Measurements from ENCODE around the gene P3H1. TPM values are rescaled to one million over a fixed set of nuclear protein-coding genes. Genes with fewer than 3 reads are reported as not detected.

P3H1 gene
- total and polyA plus RNA-seq, 2 donors (not counting 1 experiment from before 2014, with no cell fraction given) = 42.2 to 51.3 TPM

- Mint-ChIP-seq H3K27me3 (no peaks in the 10 kb centered on the region), H3K27ac (no peak overlapping the region), H3K4me3 (no peak overlapping the region), H3K9me3 (ENCODE audit: insufficient read depth) (no peaks in the 10 kb centered on the region), H3K4me1 (no peaks in the 10 kb centered on the region)
- 100% methylated on average over 2 of the region's 2 CpGs for WGBS (ENCODE audit: insufficient coverage)
- TF ChIP-seq CTCF (IDR thresholded peaks at IDR 0.05) (no peak), EZH2 (IDR thresholded peaks at IDR 0.05; ENCODE audit: borderline replicate concordance, insufficient read depth, low read depth, low read length, poor library complexity, severe bottlenecking) (no peak)
- no peak for DNase-seq
- H3K27me3 ChIP-seq (replicated peaks in 1 of 4; ENCODE audit: control extremely low read depth in 1 of 4, control insufficient read depth in 3 of 4, insufficient read depth in 4 of 4, low read length in 3 of 4) = no peaks in the 10 kb centered on the region
- ChIA-PET CTCF (interaction anchor here (1.5 kb wide), 1 partner anchor 280 kb away, joined by 4 read pairs; no protein-coding TSS in a partner anchor), POLR2A (no interaction called here)
- no peaks in the 10 kb centered on the region for H3K4me1 ChIP-seq (ENCODE audit: control insufficient read depth in 2 of 2, insufficient read depth in 2 of 2, low read length in 2 of 2)
- no peaks in the 10 kb centered on the region for H3K79me2 ChIP-seq (ENCODE audit: control insufficient read depth, insufficient read depth, low read length)
- no peaks in the 10 kb centered on the region for H4K20me1 ChIP-seq (ENCODE audit: control insufficient read depth, insufficient read depth, low read length, poor library complexity, severe bottlenecking)
- H3K4me2 ChIP-seq (replicated peaks; ENCODE audit: low read depth, low read length, poor library complexity, severe bottlenecking) = no peak overlapping the region
- H3K4me3 ChIP-seq (ENCODE audit: control extremely low read depth in 1 of 5, extremely low read depth in 1 of 5, insufficient read depth in 1 of 5, low read depth in 2 of 5, low read length in 4 of 5) = no peak overlapping the region
- no peak for ATAC-seq (ENCODE audit: low read depth)
- no peaks in the 10 kb centered on the region for H3K9me3 ChIP-seq (ENCODE audit: control extremely low read depth in 1 of 3, control insufficient read depth in 2 of 3, insufficient read depth in 1 of 3, low read length in 2 of 3)
- no peak overlapping the region for H2AFZ ChIP-seq (ENCODE audit: insufficient read depth, low read depth, low read length, poor library complexity, severe bottlenecking)
- H3K27ac ChIP-seq (ENCODE audit: low read length in 2 of 2) = no peak overlapping the region
- intact Hi-C loops (cut with micrococcal nuclease) = no loop called here
- no peaks in the 10 kb centered on the region for H3K36me3 ChIP-seq (replicated peaks in 1 of 2; ENCODE audit: control extremely low read depth in 1 of 2, control insufficient read depth in 1 of 2, extremely low read depth in 1 of 2, insufficient read depth in 2 of 2, low read length in 1 of 2)
- no peak overlapping the region for H3K9ac ChIP-seq (ENCODE audit: low read length)
Observed at GRCh38 chr1:42793824-42794223, 27.0 kb upstream of the P3H1 start.

GRCh38 chr1:42788021-42788420, 21.2 kb upstream of the P3H1 start:
- 100% methylated on average over 1 of the region's 1 CpG for WGBS (ENCODE audit: insufficient coverage)
- ATAC-seq (ENCODE audit: low read depth) (no peak), DNase-seq (no peak)
- no peak overlapping the region for H3K4me3 Mint-ChIP-seq
- no peaks in the 10 kb centered on the region for H4K20me1 ChIP-seq (ENCODE audit: control insufficient read depth, insufficient read depth, low read length, poor library complexity, severe bottlenecking)
- intact Hi-C loops (cut with micrococcal nuclease) = no loop called here
- peaks cover 0 to 3% (median 0%) of the 10 kb centered on the region in 4 experiments for H3K27me3 ChIP-seq (replicated peaks in 1 of 4; ENCODE audit: control extremely low read depth in 1 of 4, control insufficient read depth in 3 of 4, insufficient read depth in 4 of 4, low read length in 3 of 4)
- no peak overlapping the region for H2AFZ ChIP-seq (ENCODE audit: insufficient read depth, low read depth, low read length, poor library complexity, severe bottlenecking)
- H3K27ac ChIP-seq (ENCODE audit: low read length in 2 of 2) = no peak overlapping the region
- no peak overlapping the region for H3K9ac ChIP-seq (ENCODE audit: low read length)
- no peak for TF ChIP-seq EZH2 (IDR thresholded peaks at IDR 0.05; ENCODE audit: borderline replicate concordance, insufficient read depth, low read depth, low read length, poor library complexity, severe bottlenecking)
- no peak for TF ChIP-seq CTCF (IDR thresholded peaks at IDR 0.05)
- POLR2A ChIA-PET = no interaction called here
- no peak overlapping the region for H3K27ac Mint-ChIP-seq
- no peaks in the 10 kb centered on the region for H3K9me3 Mint-ChIP-seq (ENCODE audit: insufficient read depth)
- peaks cover 6% of the 10 kb centered on the region for H3K79me2 ChIP-seq (ENCODE audit: control insufficient read depth, insufficient read depth, low read length)
- H3K4me3 ChIP-seq (ENCODE audit: control extremely low read depth in 1 of 5, extremely low read depth in 1 of 5, insufficient read depth in 1 of 5, low read depth in 2 of 5, low read length in 4 of 5) = no peak overlapping the region
- peaks cover 9% of the 10 kb centered on the region for H3K27me3 Mint-ChIP-seq
- CTCF ChIA-PET = interaction anchor here (0.8 to 1.2 kb wide), 2 partner anchors 10 to 287 kb away, joined by 3 to 4 read pairs; no protein-coding TSS in a partner anchor
- peaks cover 11 to 15% of the 10 kb centered on the region in 2 donors for H3K4me1 ChIP-seq (ENCODE audit: control insufficient read depth in 2 of 2, insufficient read depth in 2 of 2, low read length in 2 of 2)
- H3K36me3 ChIP-seq (replicated peaks in 1 of 2; ENCODE audit: control extremely low read depth in 1 of 2, control insufficient read depth in 1 of 2, extremely low read depth in 1 of 2, insufficient read depth in 2 of 2, low read length in 1 of 2) = no peaks in the 10 kb centered on the region
- no peak overlapping the region for H3K4me2 ChIP-seq (replicated peaks; ENCODE audit: low read depth, low read length, poor library complexity, severe bottlenecking)
- H3K4me1 Mint-ChIP-seq = peaks cover 13% of the 10 kb centered on the region
- H3K9me3 ChIP-seq (ENCODE audit: control extremely low read depth in 1 of 3, control insufficient read depth in 2 of 3, insufficient read depth in 1 of 3, low read length in 2 of 3) = no peaks in the 10 kb centered on the region

Measured in B cell (primary cell).